NCI-H82 treated with DMSO at 0.1 percent for 48 hours (cell line): ENCODE results near the gene AFF1.

ENCODE experiments used
- DNase-seq: peaks from one replicate; lab custom pipeline; 2025; ENCODE audit not compliant: unreplicated experiment; lab: John Stamatoyannopoulos, UW

The AFF1 gene

DNA sequence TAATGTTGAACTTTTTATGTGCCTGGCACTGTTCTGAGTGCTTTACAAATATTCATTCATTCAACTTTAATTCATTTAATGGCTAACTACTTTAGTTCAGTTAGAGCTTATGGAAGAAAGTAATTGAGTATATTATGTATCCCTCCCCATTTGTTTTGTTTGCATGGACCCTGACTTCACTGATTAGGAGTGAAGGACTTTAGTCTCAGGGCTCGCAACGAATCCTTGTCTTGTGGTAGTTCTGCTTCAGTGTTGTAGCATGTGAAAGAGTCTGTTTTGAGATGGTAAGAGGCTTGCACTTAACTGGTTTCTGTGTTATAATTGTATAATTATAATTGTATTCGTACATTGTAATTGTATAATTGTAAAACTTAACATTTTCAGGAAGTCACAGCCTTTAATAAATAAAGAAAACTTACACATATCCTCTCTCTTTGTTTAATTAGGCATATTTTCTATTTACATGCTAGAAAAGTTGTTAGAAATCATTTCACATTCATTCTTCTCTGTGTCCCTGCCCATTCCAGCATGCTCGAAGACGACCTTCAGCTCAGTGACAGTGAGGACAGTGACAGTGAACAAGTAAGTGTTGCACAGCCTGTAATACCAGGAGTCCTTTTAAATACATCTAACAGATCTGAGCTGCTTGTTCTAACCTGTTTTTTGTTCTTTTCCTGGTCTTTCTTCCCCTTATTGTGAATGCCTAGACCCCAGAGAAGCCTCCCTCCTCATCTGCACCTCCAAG, 170.5 kb downstream of the AFF1 start:
- no peak for DNase-seq

DNA sequence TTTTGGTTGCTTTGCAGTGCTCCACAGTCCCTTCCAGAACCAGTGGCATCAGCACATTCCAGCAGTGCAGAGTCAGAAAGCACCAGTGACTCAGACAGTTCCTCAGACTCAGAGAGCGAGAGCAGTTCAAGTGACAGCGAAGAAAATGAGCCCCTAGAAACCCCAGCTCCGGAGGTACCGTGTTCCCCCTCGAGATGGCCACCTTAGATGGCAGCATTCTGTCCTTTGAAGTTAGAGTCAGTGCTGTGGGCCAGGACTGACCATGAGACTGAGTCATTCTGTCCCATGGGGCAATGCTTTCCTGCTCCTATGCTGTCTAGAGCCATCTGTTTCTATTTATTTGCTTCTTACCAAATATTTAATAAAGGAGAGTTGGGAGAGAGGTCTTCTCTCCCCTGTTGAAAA, 173.3 kb downstream of the AFF1 start:
- no peak for DNase-seq

DNA sequence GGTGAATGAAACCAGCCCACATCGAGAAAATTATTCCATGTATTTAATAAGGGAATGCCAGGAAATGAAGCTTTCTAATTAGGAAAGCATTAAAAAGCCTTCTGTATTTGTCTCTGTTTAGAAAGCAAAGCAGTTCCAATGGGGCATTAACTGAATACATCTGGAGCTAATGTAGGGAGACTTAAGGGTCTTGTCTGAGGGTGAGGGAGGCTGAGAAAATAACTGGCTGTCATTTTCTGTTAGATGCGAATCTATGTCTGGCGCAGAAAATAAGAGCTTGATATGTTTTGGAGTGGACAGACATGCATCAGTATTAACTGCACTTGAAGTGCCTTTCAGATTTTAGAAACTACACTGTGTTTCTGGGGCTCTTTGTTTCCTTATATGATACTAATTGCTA, 174.3 kb downstream of the AFF1 start:
- no peak for DNase-seq

DNA sequence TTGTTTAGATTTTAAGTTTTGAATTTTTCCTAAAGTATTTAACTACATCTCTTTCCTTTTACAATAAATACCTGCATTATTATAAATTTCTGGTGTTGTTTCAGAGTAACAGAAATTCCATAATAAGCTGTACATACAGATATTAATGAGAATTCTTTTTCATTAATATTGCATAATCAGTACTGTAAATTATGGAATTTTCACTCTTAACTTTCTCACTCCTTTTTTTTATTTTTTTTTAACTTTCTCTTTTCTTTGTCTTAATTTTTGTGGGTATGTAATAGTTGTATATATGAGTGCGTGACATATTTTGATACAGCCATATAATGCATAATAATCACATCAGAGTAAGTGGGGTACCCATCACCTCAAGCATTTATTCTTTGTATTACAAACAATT, 175.1 kb downstream of the AFF1 start:
- DNase-seq: no peak

DNA sequence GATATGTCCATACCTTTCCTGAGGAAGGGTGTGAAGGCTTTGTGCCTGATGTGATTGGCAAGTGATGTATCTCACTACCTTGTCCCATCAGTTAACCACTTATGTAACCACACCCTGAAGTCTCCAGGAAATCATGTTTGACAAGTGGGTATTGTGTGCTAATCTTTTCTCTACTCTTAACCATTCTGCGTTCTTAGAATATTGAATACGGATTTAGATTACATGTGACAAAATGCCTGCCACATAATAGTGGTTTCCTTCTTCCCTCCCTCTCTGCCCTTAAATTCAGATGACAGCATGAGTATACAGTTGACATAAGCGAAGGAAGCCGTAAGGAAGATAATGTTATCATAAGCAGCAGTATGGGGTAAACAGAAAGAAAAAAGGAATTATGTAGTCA, 177.3 kb downstream of the AFF1 start:
- no peak for DNase-seq

DNA sequence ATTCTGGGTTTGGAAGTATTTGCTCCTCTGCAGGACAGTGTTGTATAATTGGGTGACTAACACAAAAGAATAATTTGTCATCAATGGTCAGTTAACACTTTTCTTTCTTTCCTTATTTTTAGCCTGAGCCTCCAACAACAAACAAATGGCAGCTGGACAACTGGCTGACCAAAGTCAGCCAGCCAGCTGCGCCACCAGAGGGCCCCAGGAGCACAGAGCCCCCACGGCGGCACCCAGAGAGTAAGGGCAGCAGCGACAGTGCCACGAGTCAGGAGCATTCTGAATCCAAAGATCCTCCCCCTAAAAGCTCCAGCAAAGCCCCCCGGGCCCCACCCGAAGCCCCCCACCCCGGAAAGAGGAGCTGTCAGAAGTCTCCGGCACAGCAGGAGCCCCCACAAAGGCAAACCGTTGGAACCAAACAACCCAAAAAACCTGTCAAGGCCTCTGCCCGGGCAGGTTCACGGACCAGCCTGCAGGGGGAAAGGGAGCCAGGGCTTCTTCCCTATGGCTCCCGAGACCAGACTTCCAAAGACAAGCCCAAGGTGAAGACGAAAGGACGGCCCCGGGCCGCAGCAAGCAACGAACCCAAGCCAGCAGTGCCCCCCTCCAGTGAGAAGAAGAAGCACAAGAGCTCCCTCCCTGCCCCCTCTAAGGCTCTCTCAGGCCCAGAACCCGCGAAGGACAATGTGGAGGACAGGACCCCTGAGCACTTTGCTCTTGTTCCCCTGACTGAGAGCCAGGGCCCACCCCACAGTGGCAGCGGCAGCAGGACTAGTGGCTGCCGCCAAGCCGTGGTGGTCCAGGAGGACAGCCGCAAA, 179.6 kb downstream of the AFF1 start:
- no peak for DNase-seq

DNA sequence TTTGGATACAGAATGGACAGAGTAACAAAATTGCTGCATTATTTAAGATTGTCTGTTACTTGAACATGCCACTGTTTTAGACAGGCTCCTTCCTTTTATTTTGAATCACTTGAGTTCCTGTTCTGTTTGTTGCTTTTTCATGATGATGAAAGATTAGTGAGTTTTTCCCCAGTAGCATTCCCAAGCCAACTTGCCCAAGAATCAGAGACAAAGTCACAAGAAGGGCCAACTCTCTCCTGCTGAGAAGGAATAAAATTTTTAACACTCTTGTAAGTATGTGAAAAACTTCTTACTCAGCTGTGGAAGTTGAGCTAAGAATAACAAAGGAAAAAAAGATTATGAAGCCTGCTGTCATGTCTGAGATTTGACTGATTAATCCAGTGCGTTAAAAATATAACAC, 181.4 kb downstream of the AFF1 start:
- DNase-seq: no peak

DNA sequence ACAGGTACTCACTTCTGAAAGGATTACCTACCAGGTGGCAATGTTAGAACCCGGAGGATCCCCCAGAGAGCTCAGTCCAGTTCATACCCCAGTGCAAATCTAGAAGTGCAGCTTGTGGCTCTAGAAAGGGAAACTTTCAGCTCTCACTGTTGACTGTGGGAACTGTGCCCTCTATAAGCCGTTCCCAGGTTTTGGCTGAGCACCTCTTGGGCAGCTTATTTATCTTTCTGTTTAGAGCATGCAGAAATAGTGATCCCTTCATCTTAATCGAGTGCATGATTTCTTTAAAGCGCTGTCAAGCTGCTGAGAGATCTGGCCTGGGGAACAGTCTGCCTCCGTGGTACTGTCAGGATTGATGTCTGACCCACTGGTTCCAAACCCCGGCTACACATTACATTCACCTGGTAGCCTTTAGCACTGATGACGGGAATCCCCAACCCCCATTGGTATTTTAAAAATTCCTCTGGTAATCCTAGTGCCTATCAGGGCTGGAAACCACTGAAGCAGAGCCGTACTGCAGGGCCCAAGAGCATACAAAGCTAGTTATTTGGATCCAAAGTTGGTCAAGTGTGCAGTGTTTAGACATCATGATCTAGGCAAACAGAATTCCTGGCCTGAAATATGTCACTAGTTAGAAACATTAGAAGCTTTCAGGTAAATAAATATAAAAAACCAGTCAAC, 182.4 kb downstream of the AFF1 start:
- no peak for DNase-seq

DNA sequence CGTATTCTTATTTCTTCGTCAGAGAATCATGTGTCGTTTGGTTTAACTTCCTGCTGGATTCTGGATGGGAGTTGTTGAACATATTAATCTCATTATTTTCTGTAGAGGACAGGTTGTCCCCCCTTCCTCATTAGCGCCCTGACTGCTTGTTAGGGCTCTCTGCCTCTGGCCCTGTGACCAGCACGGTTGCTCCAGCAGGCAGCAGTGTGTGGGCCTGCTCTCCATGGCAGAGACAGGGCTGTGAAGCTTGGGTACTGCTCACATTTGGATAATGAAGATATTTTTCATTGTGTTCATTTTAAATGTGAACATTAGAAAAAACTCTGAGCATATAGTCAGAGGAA, 182.9 kb downstream of the AFF1 start:
- DNase-seq: no peak

DNA sequence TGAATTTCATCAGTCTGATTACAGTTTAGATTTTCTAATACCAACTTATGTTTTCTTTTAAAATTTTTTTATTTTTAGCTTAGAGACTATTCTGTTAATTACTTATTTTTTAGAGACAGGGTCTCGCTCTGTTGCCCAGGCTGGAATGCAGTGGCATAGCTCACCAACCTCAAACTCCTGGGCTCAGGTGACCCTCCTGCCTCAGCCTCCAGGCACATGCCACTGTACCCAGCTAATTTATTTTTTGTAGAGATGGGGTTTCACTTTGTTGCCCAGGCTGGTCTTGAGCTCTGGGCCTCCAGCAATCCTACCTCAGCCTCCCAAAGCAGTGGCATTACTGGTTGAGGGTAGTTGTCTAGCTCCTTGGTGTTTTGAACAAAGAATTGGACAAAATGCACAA, 183.6 kb downstream of the AFF1 start:
- DNase-seq: no peak

DNA sequence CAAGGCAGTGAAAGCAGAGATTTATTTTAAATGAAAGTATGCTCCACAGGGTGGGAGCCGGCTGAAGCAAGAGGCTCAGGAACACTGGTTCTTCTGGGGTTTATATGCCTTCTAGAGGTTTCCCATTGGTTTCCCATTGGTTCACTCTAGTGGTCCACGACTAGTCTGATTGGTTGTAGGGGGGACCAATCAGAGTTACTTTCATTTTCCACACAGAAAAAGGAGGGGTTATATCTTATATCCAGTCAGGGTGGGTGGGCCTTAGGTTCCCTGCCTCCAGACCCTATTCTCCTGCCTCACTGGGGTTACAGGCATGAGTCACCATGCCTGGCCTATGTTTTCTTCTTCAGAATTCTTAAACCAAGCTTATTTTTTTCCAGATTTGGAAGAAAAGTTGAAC, 184.0 kb downstream of the AFF1 start:
- DNase-seq: no peak

DNA sequence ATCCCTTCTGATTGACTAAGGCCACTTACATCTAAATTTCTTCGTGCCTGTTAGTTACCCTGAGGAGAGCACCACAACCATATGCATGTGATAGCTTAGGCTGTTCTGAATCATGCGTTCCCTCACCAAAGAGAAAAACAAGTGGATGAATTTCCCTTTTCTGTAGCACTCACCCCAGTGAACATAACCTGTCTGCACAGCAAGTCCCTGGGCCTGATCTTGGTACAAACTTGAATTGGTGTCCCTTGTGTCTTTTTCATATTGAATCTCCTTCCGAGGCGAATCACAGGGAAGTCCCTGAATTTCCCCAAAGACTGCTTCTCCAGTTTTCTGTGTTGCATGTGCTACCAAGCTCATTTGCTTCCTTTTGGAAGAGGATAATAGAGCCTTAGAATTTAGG, 185.2 kb downstream of the AFF1 start:
- no peak for DNase-seq

DNA sequence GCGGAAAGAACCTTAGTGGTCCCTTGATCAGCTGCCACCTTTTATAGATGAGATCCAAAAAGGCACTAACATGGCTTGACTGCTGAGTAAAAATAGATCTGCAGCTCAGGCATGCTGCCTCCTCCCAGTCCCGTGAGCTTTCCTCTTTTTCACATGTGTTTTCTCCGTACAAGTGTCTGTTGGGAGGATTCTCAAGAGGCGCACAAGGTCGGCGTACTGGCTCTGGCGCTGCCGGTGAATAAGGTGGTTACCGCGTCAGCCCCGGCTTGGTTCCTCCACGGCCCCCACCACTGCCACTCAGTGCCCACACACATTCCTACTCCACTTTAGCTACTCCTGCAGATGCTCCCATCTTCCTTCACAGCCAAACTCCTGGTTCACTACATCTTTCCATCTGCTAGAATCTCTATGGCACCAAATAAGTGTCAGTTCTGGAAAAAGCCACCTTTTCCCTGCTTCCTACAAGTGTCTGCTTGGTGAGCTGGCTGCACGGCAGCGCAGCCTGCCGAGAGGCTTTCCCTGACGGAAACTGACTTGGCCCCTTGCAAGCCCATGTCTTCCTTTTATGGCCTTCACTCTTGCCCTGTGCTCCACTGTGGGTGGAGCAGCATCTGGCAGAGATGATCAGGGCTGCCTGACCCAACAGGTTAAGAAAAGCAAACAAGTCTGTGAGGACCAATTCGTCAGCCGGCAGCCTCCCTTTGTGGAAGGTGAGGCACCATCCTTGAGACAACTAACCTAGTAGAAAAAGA, 185.8 kb downstream of the AFF1 start:
- no peak for DNase-seq

DNA sequence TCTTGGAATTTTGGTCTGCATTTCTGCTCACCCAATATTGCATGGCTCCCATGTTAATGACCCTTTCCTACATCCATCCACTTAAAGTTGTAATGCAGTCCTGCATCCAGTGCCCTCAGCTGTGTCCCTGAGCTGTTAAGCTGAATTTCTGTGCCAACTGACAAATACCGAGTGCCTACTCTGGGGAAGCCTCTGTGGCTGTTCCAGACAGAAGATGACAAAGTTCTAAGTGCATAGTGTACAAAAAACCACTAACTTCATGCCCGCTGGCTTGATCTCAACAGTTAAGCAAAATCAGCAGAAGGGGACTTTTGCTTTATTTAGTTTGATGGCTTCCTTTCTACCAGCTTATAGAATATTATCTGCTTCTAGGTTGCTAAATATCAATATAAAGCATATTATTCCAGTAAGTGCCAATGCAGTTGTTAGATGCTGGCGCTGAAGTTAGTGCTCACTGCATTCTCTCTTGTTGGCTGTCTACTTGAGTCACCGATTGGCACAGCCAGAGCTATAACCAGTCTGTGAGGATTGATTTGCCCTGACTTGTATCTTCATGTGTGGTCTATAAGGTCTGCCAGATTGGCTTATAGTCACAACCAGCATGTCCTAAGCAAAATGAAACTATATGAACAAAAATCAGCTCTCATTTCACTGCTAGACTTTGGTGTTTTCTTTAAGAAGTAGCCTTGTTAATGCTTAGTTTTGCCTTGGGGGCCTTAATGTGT, 186.7 kb downstream of the AFF1 start:
- no peak for DNase-seq

DNA sequence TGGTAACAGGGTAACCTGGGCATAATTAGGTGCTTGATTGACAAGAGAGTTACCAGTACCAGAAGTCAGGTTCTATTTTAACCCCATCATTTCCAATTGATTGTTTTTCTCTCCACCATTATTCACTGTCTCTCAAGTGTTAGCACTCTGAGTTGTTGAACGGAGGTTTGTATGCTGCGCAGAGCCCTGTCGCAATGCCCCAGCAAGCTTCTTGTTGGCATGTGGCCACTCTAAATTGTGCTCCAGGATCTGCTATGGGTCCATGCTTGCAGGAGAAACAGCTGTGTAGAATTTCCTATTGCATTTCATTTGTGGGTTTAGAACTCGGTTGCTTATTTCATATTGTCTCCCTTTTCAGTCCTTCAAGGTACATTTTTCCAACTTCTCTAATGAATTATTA, 187.4 kb downstream of the AFF1 start:
- DNase-seq: no peak

DNA sequence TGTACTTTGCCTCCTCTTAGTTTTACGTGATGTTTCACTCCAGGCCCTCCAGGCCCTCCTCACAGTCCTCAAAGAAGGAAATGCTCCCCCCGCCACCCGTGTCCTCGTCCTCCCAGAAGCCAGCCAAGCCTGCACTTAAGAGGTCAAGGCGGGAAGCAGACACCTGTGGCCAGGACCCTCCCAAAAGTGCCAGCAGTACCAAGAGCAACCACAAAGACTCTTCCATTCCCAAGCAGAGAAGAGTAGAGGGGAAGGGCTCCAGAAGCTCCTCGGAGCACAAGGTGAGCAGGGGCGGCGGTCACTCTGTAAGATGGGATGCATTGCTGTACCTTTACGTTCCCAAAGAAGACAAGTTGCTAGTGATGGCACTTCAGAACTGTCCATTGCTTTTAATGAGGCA, 191.2 kb downstream of the AFF1 start:
- DNase-seq: no peak

DNA sequence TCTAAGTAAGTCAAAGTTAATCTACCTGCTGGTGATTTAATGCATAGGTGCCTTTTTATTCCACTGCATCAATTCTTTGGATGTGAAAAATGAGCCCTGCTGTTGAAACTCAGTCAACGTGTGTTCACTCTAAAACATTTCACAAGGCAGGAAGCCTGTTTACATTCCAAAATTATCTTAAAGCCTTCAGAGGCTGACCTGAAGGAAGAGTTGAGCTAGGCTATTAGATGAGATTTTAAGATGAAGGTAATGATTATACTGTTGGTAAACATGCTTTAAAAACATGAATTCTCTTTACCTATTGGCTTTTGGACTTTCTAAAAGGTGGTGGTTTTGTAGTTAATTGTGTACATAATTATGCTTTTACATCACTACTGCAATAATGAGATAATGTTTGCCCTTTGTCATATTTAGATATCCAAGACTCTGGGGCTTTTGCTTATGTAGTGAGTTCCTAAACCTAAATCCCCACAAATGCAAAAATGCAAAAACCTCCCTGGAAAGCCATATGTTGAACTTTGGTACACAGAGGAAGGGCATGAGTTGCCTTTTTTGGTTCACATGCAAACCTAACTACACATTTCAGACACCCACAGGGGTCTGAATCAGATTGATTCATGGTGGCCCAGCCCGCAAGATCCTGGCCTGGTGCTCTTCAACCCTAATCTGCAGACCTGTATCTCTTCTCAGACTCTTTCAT, 193.3 kb downstream of the AFF1 start:
- no peak for DNase-seq

DNA sequence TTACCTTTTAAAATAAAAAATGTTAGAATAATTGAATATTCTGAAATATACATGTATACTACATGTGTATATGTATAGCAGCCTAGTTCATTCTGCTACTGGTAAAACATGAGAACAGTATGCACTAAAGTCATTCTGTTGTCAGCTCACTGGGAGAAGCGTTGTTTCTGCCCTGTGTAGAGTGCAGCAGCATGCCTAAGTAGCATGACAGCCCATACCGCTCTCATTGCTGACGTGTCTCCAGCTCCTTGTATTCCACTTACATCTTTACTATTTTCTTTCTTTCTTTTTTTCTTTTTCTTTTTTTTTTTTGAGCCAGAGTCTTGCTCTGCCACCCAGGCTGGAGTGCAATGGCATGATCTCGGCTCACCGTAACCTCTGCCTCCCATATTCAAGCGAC, 194.9 kb downstream of the AFF1 start:
- DNase-seq: no peak

DNA sequence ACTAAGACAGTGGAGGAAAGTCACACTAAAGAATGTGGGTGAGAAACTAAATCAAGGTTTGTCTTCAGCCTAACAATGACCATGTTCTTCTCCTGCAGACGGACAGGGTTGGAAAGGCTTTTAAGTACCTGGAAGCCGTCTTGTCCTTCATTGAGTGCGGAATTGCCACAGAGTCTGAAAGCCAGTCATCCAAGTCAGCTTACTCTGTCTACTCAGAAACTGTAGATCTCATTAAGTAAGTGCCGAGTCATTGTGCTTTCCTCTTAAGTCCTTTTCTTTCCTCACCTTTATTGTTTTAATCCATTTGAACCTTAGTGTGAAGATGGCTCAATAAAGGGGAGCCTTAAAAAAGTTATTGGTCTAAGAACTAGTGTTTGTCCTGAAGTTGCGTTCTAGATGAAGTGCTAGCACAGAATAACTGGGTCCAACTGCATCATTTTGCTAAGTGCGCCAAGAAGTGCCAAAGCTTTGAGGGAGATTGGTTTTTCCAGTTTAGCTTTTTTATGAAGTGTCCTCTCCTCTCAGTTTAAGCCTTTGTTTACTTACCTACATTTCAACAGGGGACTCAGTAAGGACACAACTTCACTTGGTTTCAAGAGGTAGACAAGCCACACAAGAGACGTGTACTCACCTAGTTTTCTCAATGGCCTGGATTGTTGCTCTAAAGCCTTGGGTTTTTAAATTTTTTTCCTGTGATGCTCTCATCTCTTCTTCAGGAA, 196.3 kb downstream of the AFF1 start:
- peak; percentile 6 for DNase-seq

DNA sequence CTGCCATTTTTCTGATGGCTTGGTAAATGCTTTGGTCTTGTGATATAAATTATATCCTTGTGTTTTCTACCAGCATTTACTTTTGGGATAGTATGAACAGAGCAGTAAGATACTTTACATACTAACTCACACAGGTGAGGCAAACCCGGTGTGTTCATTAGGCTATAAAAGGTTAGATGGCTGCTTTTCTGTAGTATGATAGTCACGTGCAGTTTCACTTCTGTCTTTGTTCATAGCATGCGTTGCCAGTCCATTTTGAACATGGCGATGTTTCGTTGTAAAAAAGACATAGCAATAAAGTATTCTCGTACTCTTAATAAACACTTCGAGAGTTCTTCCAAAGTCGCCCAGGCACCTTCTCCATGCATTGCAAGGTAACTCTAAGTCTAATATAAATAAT, 197.2 kb downstream of the AFF1 start:
- DNase-seq: no peak
